ENCODE measurements around the gene BANF1.

The BANF1 gene

GRCh38 chr11:66011239-66011784 lies 9.0 kb downstream of the BANF1 start:
- no peak overlapping the region for H3K4me3 ChIP-seq
- peaks cover 4% of the 10 kb centered on the region for H3K36me3 ChIP-seq
- H3K4me2 ChIP-seq: no peak overlapping the region
- H4K20me1 ChIP-seq: no peaks in the 10 kb centered on the region
- H3K27me3 ChIP-seq: peaks cover 18% of the 10 kb centered on the region
- H3K9me3 ChIP-seq: no peaks in the 10 kb centered on the region
- TF ChIP-seq Cebpa-rat (IDR thresholded peaks at IDR 0.05): no peak
- H3K4me1 ChIP-seq: peaks cover 47% of the 10 kb centered on the region
- no peak overlapping the region for H3K9ac ChIP-seq
- H3K27ac ChIP-seq: no peak overlapping the region

GRCh38 chr11:66011785-66012303 lies 9.5 kb downstream of the BANF1 start, which contains the start of gene CST6:
TSS of gene CST6 (plus strand) at chr11:66012008. CDS start at chr11:66012045, 37 bp downstream.
- Histone ChIP-seq H3K4me1 (peaks cover 47% of the 10 kb centered on the region), H3K27ac (no peak within 1 kb of the TSS), H3K36me3 (no peaks in the 10 kb centered on the region), H3K27me3 (peaks cover 18% of the 10 kb centered on the region), H3K9me3 (no peaks in the 10 kb centered on the region), H3K4me3 (no peak within 1 kb of the TSS), H3K9ac (no peak within 1 kb of the TSS), H3K4me2 (no peak within 1 kb of the TSS), H4K20me1 (no peaks in the 10 kb centered on the region)
- no peak for TF ChIP-seq Cebpa-rat (IDR thresholded peaks at IDR 0.05)

GRCh38 chr11:66012371-66012945 lies 10.2 kb downstream of the BANF1 start:
- no peak for TF ChIP-seq Cebpa-rat (IDR thresholded peaks at IDR 0.05)
- Histone ChIP-seq H3K4me1 (peaks cover 42% of the 10 kb centered on the region), H4K20me1 (no peaks in the 10 kb centered on the region), H3K27ac (no peak overlapping the region), H3K4me3 (no peak overlapping the region), H3K9me3 (no peaks in the 10 kb centered on the region), H3K4me2 (no peak overlapping the region), H3K27me3 (peaks cover 18% of the 10 kb centered on the region), H3K36me3 (no peaks in the 10 kb centered on the region), H3K9ac (no peak overlapping the region)

- H4K20me1 ChIP-seq: no peaks in the 10 kb centered on the region
- no peak overlapping the region for H3K27ac ChIP-seq
- peaks cover 18% of the 10 kb centered on the region for H3K27me3 ChIP-seq
- no peak overlapping the region for H3K4me3 ChIP-seq
- no peak overlapping the region for H3K9ac ChIP-seq
- H3K4me1 ChIP-seq: peaks cover 35% of the 10 kb centered on the region
- no peak for TF ChIP-seq Cebpa-rat (IDR thresholded peaks at IDR 0.05)
- H3K4me2 ChIP-seq: no peak overlapping the region
- H3K36me3 ChIP-seq: no peaks in the 10 kb centered on the region
- no peaks in the 10 kb centered on the region for H3K9me3 ChIP-seq
Observed at GRCh38 chr11:66012946-66013761, 10.9 kb downstream of the BANF1 start.

- Histone ChIP-seq H3K9ac (no peak overlapping the region), H3K9me3 (no peaks in the 10 kb centered on the region), H3K4me3 (no peak overlapping the region), H3K4me1 (peaks cover 30% of the 10 kb centered on the region), H3K4me2 (no peak overlapping the region), H3K27me3 (peaks cover 18% of the 10 kb centered on the region), H3K27ac (no peak overlapping the region), H4K20me1 (no peaks in the 10 kb centered on the region), H3K36me3 (no peaks in the 10 kb centered on the region)
- no peak for TF ChIP-seq Cebpa-rat (IDR thresholded peaks at IDR 0.05)
Observed at GRCh38 chr11:66013762-66014100, 11.4 kb downstream of the BANF1 start.

GRCh38 chr11:66014804-66015453 lies 12.6 kb downstream of the BANF1 start:
- Histone ChIP-seq H3K27ac (0 out of 2 replicates have a peak overlapping the region, but pooled peaks have one; percentile 30), H3K4me1 (peaks cover 22% of the 10 kb centered on the region), H3K9me3 (no peaks in the 10 kb centered on the region), H3K36me3 (no peaks in the 10 kb centered on the region), H3K9ac (no peak overlapping the region), H3K4me2 (no peak overlapping the region), H4K20me1 (no peaks in the 10 kb centered on the region), H3K27me3 (peaks cover 18% of the 10 kb centered on the region), H3K4me3 (no peak overlapping the region)
- TF ChIP-seq Cebpa-rat (IDR thresholded peaks at IDR 0.05): no peak

- H3K36me3 ChIP-seq: no peaks in the 10 kb centered on the region
- no peak for TF ChIP-seq Cebpa-rat (IDR thresholded peaks at IDR 0.05)
- peaks cover 17% of the 10 kb centered on the region for H3K27me3 ChIP-seq
- no peaks in the 10 kb centered on the region for H3K9me3 ChIP-seq
- H3K4me2 ChIP-seq: no peak overlapping the region
- 0 out of 2 replicates have a peak overlapping the region, but pooled peaks have one; percentile 30 for H3K27ac ChIP-seq
- H3K9ac ChIP-seq: no peak overlapping the region
- peaks cover 27% of the 10 kb centered on the region for H3K4me1 ChIP-seq
- no peak overlapping the region for H3K4me3 ChIP-seq
- H4K20me1 ChIP-seq: no peaks in the 10 kb centered on the region
Observed at GRCh38 chr11:66015454-66015881, 13.2 kb downstream of the BANF1 start.

- Histone ChIP-seq H3K4me2 (peak overlapping the region; percentile 56), H3K9ac (no peak overlapping the region), H3K9me3 (no peaks in the 10 kb centered on the region), H3K27me3 (peaks cover 12% of the 10 kb centered on the region), H3K4me3 (no peak overlapping the region), H3K27ac (no peak overlapping the region), H3K4me1 (peaks cover 34% of the 10 kb centered on the region), H3K36me3 (no peaks in the 10 kb centered on the region), H4K20me1 (no peaks in the 10 kb centered on the region)
- TF ChIP-seq Cebpa-rat (IDR thresholded peaks at IDR 0.05): no peak
Observed at GRCh38 chr11:66015936-66016792, 13.9 kb downstream of the BANF1 start.

- H3K4me2 ChIP-seq: peak overlapping the region; percentile 56
- no peaks in the 10 kb centered on the region for H4K20me1 ChIP-seq
- H3K27ac ChIP-seq: no peak overlapping the region
- no peaks in the 10 kb centered on the region for H3K36me3 ChIP-seq
- H3K27me3 ChIP-seq: peaks cover 6% of the 10 kb centered on the region
- no peak overlapping the region for H3K4me3 ChIP-seq
- H3K9me3 ChIP-seq: no peaks in the 10 kb centered on the region
- no peak overlapping the region for H3K9ac ChIP-seq
- no peak for TF ChIP-seq Cebpa-rat (IDR thresholded peaks at IDR 0.05)
- H3K4me1 ChIP-seq: peaks cover 40% of the 10 kb centered on the region
Observed at GRCh38 chr11:66016793-66017177, 14.5 kb downstream of the BANF1 start.
